BLaER1 treated with 17β-estradiol and CSF1 and Interleukin-3, amounts not matched to agents 10 nM and 100 nM (cell line): ENCODE results near the gene ZSCAN29.

Experiments used
- H3K27ac ChIP-seq, 11 experiments: shearing (Covaris generic); formaldehyde crosslinking; 2 replicates each; pipeline ENCODE4 v1.8.1; 2022
- H3K27me3 ChIP-seq, 11 experiments: shearing (Covaris generic); formaldehyde crosslinking; 2 replicates each; pipeline ENCODE4 v1.8.1; 2022
- H3K36me3 ChIP-seq, 11 experiments: shearing (Covaris generic); formaldehyde crosslinking; 2 replicates each; pipeline ENCODE4 v1.8.1; 2022
- H3K4me1 ChIP-seq, 10 experiments: shearing (Covaris generic); formaldehyde crosslinking; 2 replicates each; pipeline ENCODE4 v1.8.1; 2022
- H3K4me2 ChIP-seq, 11 experiments: shearing (Covaris generic); formaldehyde crosslinking; 2 replicates each; pipeline ENCODE4 v1.8.1; 2022
- H3K4me3 ChIP-seq, 10 experiments: shearing (Covaris generic); formaldehyde crosslinking; 2 replicates each; pipeline ENCODE4 v1.8.1; 2022
- H3K9ac ChIP-seq, 11 experiments: shearing (Covaris generic); formaldehyde crosslinking; 2 replicates each; pipeline ENCODE4 v1.8.1; 2022
- H3K9me3 ChIP-seq, 11 experiments: shearing (Covaris generic); formaldehyde crosslinking; replicated peaks in 1 of 11; 2 replicates each; pipeline ENCODE4 v1.8.1; 2022
- H4K20me1 ChIP-seq, 11 experiments: shearing (Covaris generic); formaldehyde crosslinking; 2 replicates each; pipeline ENCODE4 v1.8.1; 2022
- Cebpa-rat ChIP-seq, 11 experiments: shearing (Covaris generic); IDR thresholded peaks; 2 replicates each; pipeline ENCODE4 v1.8.1; 2022

The ZSCAN29 gene

GRCh38 chr15:43370975-43371974 is at the start of gene ZSCAN29, which contains the start of gene TUBGCP4:
ZSCAN29 (minus strand) TSS chr15:43371043; CDS start chr15:43369913, 1,130 bp downstream.
TUBGCP4 (plus strand) TSS chr15:43371101; CDS start chr15:43371355, 254 bp downstream.
- H3K27ac ChIP-seq: peak within 1 kb of the TSS; percentile 82 to 92 (median 88)

GRCh38 chr15:43420435-43420834 is 49.6 kb upstream of the ZSCAN29 start:
- no peaks in the 10 kb centered on the region for H3K27me3 ChIP-seq
- peaks cover 85 to 100% (median 99%) of the 10 kb centered on the region in 11 experiments for H3K36me3 ChIP-seq
- no peak for TF ChIP-seq Cebpa-rat (IDR thresholded peaks at IDR 0.05)
- H3K27ac ChIP-seq: no peak overlapping the region
- no peak overlapping the region; a peak in 2 of 22 replicates for H3K9ac ChIP-seq
- no peaks in the 10 kb centered on the region for H4K20me1 ChIP-seq
- peaks cover 0 to 18% (median 12%) of the 10 kb centered on the region in 10 experiments; a peak in 12 of 20 replicates for H3K4me1 ChIP-seq
- no peaks in the 10 kb centered on the region for H3K9me3 ChIP-seq
- H3K4me2 ChIP-seq: peak overlapping the region in 4 of 11 experiments; percentile 33 to 52 (median 42); a peak in 6 of 22 replicates
- H3K4me3 ChIP-seq: no peak overlapping the region

More at GRCh38 chr15:43370975-43371974, at the start of gene ZSCAN29, which contains the start of gene TUBGCP4:
- H3K9ac ChIP-seq: peak within 1 kb of the TSS; percentile 88 to 93 (median 92)
- H3K9me3 ChIP-seq: peaks cover 21 to 42% (median 34%) of the 10 kb centered on the region in 11 experiments
- peak within 1 kb of the TSS; percentile 85 to 99 (median 96) for H3K4me2 ChIP-seq
- peak within 1 kb of the TSS; percentile 76 to 93 (median 85) for H3K4me3 ChIP-seq
- H3K27me3 ChIP-seq: no peaks in the 10 kb centered on the region
- peaks cover 32 to 46% (median 37%) of the 10 kb centered on the region in 10 experiments for H3K4me1 ChIP-seq
- H4K20me1 ChIP-seq: peaks cover 0 to 27% (median 0%) of the 10 kb centered on the region in 11 experiments; a peak in 6 of 22 replicates
- no peak for TF ChIP-seq Cebpa-rat (IDR thresholded peaks at IDR 0.05)
- H3K36me3 ChIP-seq: peaks cover 27 to 62% (median 48%) of the 10 kb centered on the region in 11 experiments

GRCh38 chr15:43414196-43414595 is 43.4 kb upstream of the ZSCAN29 start:
- Histone ChIP-seq H3K27me3 (no peaks in the 10 kb centered on the region), H3K4me2 (no peak overlapping the region), H3K36me3 (peaks cover 76 to 100% (median 99%) of the 10 kb centered on the region in 11 experiments)

GRCh38 chr15:43412096-43412495 is 41.3 kb upstream of the ZSCAN29 start:
- no peaks in the 10 kb centered on the region; a peak in 1 of 22 replicates for H4K20me1 ChIP-seq
- H3K27me3 ChIP-seq: no peaks in the 10 kb centered on the region
- H3K36me3 ChIP-seq: peaks cover 83 to 100% (median 99%) of the 10 kb centered on the region in 11 experiments
- TF ChIP-seq Cebpa-rat (IDR thresholded peaks at IDR 0.05): no peak
- H3K4me3 ChIP-seq: no peak overlapping the region
- H3K27ac ChIP-seq: no peak overlapping the region
- H3K9ac ChIP-seq: no peak overlapping the region
- no peaks in the 10 kb centered on the region for H3K9me3 ChIP-seq
- no peak overlapping the region for H3K4me2 ChIP-seq
- no peaks in the 10 kb centered on the region for H3K4me1 ChIP-seq

More at GRCh38 chr15:43414196-43414595, 43.4 kb upstream of the ZSCAN29 start:
- Histone ChIP-seq H4K20me1 (no peaks in the 10 kb centered on the region), H3K27ac (no peak overlapping the region), H3K9ac (no peak overlapping the region), H3K4me3 (no peak overlapping the region), H3K4me1 (no peaks in the 10 kb centered on the region), H3K9me3 (no peaks in the 10 kb centered on the region)
- no peak for TF ChIP-seq Cebpa-rat (IDR thresholded peaks at IDR 0.05)

- no peaks in the 10 kb centered on the region for H3K4me1 ChIP-seq
- H3K27me3 ChIP-seq: no peaks in the 10 kb centered on the region
- no peak overlapping the region for H3K9ac ChIP-seq
- no peaks in the 10 kb centered on the region for H3K9me3 ChIP-seq
- H4K20me1 ChIP-seq: peaks cover 0 to 7% (median 0%) of the 10 kb centered on the region in 11 experiments; a peak in 2 of 22 replicates
- no peak overlapping the region for H3K27ac ChIP-seq
- no peak for TF ChIP-seq Cebpa-rat (IDR thresholded peaks at IDR 0.05)
- no peak overlapping the region for H3K4me2 ChIP-seq
- H3K4me3 ChIP-seq: no peak overlapping the region
- H3K36me3 ChIP-seq: peaks cover 88 to 100% (median 100%) of the 10 kb centered on the region in 11 experiments
These were observed 39.9 kb upstream of the ZSCAN29 start for GRCh38 chr15:43410572-43411214.

DNA sequence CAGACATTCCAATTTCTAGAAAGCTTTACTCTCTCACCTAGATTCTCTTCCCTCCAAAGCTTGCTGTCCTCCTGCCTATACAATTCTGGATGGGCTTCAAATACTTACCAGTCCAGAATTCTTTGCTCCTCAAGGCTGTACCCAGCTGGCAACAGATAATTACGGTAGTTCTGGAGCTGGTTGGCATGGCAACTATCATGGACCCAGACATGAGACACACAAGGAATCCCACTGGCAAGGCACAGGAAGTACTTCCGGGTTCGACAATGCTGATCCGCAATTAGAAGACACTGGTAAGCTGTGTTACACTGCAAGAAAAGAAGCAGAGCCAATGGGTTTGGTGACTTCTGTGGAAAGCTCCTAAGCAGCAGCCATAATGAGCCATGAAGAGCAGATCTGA is 37.9 kb upstream of the ZSCAN29 start:
- no peak overlapping the region for H3K9ac ChIP-seq
- H3K9me3 ChIP-seq: no peaks in the 10 kb centered on the region

DNA sequence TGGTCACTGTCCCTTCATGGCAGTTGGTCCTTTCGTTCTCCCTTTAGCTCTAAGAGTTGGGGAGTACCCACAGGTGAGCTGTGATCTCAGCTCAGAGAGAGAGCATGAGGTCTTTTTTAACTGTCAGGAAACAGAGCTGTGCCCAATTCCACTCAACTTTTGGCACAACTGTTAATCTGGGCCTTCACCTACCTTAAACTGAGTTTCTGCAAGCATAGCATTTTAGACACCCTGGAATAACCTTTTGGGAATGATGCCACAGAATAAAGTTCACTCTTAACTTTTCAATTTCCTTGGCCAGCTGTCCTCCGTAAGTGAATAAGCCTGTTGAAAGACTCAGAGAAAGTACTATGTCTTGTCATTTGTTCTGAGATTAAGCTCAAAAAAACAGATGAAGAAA is 36.0 kb upstream of the ZSCAN29 start:
- peaks cover 0 to 7% (median 0%) of the 10 kb centered on the region in 11 experiments; a peak in 4 of 22 replicates for H4K20me1 ChIP-seq
- no peak overlapping the region for H3K9ac ChIP-seq
- no peaks in the 10 kb centered on the region for H3K9me3 ChIP-seq
- H3K27ac ChIP-seq: no peak overlapping the region
- no peak for TF ChIP-seq Cebpa-rat (IDR thresholded peaks at IDR 0.05)
- no peaks in the 10 kb centered on the region for H3K27me3 ChIP-seq
- H3K4me3 ChIP-seq: no peak overlapping the region
- H3K36me3 ChIP-seq: peaks cover 89 to 100% (median 100%) of the 10 kb centered on the region in 11 experiments
- H3K4me1 ChIP-seq: no peaks in the 10 kb centered on the region
- no peak overlapping the region for H3K4me2 ChIP-seq

More for the DNA sequence above, 37.9 kb upstream of the ZSCAN29 start:
- H3K4me1 ChIP-seq: no peaks in the 10 kb centered on the region
- no peak overlapping the region for H3K27ac ChIP-seq
- H3K27me3 ChIP-seq: no peaks in the 10 kb centered on the region
- H3K36me3 ChIP-seq: peaks cover 89 to 100% (median 100%) of the 10 kb centered on the region in 11 experiments
- no peak overlapping the region for H3K4me3 ChIP-seq
- H4K20me1 ChIP-seq: peaks cover 0 to 7% (median 0%) of the 10 kb centered on the region in 11 experiments; a peak in 2 of 22 replicates
- no peak overlapping the region for H3K4me2 ChIP-seq
- no peak for TF ChIP-seq Cebpa-rat (IDR thresholded peaks at IDR 0.05)

GRCh38 chr15:43406189-43406588 is 35.3 kb upstream of the ZSCAN29 start:
- no peaks in the 10 kb centered on the region for H3K9me3 ChIP-seq
- H3K9ac ChIP-seq: no peak overlapping the region
- H3K36me3 ChIP-seq: peaks cover 90 to 100% (median 100%) of the 10 kb centered on the region in 11 experiments
- TF ChIP-seq Cebpa-rat (IDR thresholded peaks at IDR 0.05): no peak
- H3K27ac ChIP-seq: no peak overlapping the region
- H4K20me1 ChIP-seq: peaks cover 0 to 7% (median 0%) of the 10 kb centered on the region in 11 experiments; a peak in 4 of 22 replicates
- no peaks in the 10 kb centered on the region for H3K4me1 ChIP-seq
- H3K4me3 ChIP-seq: no peak overlapping the region
- H3K27me3 ChIP-seq: no peaks in the 10 kb centered on the region
- H3K4me2 ChIP-seq: no peak overlapping the region
